Endometrium (tissue), 2 donors: ENCODE data around the gene ATP2B2.

Experiments
- FAIRE-seq: peaks from 2 replicates; lab custom pipeline; 2012; peaks lifted over from hg19 to GRCh38; lab: Jason Lieb, UNC
- donor health status: control.
- donor health status: control.

Gene ATP2B2

GRCh38 chr3:10493202-10493589, 12.2 kb downstream of the ATP2B2 start:
- no peak for FAIRE-seq

DNA sequence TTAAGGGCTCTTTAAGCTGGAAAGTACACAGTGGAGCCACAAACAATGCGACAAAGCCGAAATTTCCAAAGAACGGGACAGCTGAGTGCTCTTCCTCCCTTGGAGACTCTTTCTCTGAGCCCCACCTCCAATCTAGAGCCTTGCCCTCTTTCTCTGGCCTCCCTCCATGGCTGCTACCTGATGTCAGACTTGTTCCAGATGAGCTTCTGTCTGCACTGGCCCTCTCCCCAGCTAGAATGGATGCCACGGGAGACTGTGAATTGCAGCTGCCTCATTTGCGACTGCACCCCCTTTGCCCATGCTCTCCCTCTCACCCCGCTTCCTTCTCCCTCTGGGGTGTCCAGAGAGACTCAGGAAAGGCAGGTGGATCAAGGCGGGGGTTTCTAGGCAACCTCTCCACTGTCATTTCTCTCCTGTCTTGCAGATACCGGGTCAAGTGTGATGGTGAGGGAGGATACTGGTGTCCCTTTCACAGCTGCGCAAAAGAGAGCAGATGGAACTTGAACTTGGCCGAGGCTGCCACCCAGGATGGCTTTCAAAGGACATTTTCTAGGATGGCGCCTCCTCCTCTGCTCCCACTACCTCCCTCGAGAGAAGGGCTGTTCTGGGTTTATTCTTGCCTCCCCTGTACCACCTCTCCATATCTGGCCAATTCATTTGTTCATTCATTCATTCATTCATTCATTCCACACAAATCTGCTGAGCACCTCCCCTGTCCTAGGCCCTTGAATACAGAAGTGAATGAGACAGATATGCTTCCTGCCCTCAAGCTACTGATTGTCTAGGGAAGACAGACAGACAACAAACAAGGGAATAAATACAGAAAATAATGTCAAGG, 12.8 kb downstream of the ATP2B2 start:
- FAIRE-seq: no peak

GRCh38 chr3:10489746-10490483, 15.5 kb downstream of the ATP2B2 start:
- FAIRE-seq: no peak

- FAIRE-seq: no peak
Measured at GRCh38 chr3:10487988-10488633, 17.3 kb downstream of the ATP2B2 start.

- FAIRE-seq: no peak
Measured at GRCh38 chr3:10485806-10486205, 19.6 kb downstream of the ATP2B2 start.

DNA sequence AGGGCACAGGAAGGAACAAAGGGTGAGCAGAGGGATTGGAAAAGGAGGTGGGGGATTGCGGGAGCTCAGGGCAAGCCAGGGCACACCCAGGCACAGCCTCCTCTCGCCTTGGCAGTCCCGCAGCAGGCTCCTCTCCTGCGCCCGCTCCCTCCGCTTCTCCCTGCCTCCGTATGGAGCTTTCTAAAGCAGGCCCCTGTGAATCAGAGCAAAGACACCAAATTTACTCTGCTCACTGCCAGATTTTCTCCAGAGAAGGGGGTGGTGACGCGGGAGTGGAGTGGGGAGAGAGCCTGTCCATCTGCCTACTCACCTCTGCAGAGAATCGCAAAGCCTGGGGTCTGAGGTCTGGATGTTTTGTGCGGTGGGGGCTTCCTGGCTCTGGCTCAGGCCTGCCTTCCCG, 20.0 kb downstream of the ATP2B2 start:
- no peak for FAIRE-seq

DNA sequence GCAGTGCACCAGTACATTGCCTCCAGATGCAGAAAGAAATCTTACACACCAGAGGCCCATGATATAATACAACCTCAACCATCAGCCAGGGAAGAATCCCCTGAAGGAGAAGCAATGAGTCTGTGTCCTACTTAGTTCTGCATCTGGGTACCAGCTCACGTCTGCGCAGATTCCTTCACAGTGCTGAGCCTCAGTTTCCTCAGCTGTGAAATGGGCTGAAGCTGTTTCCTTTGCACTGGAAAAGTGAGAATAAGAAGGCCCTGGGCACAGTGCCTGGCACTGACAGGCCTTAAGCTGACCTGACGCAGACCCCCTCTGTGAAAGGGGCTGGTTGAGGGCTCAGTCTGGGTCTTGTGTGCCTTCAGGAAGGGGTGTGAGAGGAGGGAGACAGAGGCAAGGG, 20.7 kb downstream of the ATP2B2 start:
- FAIRE-seq: no peak

DNA sequence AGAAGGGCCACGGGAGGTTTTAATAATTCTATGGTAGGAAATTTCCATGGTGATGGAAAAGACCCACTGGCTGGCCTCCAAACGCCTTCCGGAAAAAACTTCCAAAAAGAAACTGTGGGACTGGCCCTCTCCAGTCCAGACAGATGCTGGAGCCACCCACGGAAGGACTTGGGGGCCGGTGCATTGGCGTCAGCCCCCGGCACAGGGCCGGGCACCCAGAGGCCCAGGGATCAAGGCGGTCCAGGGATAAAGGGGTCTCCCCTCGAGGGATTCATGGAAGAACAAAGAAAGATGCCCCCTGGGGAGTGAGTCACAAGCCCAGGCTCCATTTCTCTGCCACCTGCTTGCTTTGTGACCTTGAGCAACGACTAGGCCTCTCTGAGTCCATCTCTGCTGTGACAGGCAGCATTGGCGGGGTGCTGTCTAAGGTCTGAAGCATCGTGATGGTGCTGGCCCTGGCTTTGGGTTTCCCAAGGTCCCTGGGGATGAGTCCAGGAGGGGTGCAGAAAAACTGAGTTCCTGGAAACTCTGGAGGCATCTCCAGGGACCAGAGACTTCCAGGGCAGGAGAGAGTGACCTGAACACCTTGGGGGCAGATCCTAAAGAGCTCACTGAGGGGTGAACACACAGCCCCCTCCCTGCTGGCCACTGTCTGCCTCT, 21.6 kb downstream of the ATP2B2 start:
- FAIRE-seq: no peak

DNA sequence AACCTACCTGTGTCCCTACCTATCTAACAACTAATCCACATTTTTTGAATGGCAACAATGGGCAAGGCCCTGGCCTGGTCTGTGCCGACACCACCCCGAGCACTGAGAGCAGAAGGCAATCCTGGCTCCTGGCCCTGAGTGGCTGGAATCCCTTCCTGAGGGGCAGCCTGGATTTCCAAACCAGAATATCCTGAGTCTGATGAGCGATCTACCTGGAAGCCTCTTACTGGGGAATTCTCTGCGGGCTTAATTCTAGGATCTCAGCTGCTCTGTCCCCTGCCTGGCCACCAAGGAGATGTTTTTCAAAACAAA, 22.1 kb downstream of the ATP2B2 start:
- no peak for FAIRE-seq

DNA sequence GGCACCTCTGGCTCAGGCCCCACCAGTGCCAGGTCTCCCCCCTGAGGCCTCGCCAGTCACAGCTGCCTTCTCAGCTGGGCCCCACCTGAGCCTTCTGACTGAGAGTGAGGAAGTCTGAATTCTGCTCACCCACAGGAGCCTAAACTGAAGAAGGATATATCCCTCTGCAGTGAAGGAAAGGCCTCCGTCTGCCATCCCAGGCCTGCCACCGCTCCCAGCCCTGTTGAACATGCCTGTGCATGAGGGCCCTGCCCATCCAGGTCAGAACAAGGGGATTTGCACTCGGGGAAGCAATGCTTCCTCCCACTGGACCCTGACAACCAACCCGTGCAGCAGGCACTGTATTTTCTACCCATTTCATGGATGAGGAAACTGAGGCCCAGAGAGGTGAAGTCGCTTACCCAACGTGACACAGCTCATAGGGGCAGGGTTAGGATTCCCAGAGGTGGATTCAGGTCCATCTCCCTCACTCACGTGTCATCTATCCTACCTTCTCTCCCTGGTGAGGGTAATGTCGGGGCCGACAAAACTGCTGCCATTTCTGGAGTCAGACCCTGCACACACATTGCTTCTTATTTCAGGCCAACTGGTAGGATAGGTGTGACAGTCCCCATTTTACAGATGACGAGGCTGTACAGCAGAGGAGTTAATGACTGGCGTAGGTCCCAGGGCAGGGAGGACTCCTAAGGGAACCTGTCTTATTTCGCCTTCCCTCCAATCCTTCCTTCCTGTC, 22.6 kb downstream of the ATP2B2 start:
- FAIRE-seq: no peak

GRCh38 chr3:10480871-10481378, 24.5 kb downstream of the ATP2B2 start:
- FAIRE-seq: no peak

DNA sequence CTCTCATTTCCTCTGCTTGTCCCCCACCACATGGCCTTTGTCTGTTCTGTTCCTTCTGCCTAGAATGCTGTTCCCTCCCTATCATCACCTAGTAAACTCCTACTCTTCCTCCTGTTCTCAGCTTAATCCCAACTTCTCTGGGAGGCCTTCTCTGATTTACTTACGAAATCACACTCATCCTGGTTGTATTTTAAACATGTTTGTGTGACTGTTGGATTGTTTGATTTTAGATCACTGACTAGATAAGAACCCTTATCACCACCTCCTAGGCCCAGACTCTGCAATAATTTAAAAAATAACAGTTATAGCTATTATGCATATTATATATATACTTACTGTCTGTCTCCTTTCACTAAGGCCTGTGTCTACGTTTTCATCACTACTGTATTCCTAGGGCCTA, 26.1 kb downstream of the ATP2B2 start:
- no peak for FAIRE-seq

DNA sequence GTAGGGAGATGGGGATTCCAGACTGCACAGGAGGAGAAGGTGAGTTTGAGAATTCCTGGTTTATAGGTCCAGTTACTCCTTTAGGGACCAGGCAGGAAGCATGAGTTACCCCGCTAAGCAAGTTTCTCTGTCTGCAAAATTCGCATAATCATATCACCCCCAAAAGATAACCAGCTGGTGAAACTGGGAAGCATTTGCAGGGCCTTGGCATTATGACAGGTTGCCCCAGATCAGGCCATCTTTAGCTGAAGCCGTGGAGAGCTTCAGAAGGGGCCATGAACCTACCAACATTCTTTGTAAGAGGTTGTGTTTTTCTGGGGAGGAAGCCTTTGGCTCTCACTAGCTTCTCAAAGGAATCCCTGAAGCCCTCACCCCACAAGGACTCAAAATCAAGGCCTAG, 29.4 kb downstream of the ATP2B2 start:
- FAIRE-seq: no peak

DNA sequence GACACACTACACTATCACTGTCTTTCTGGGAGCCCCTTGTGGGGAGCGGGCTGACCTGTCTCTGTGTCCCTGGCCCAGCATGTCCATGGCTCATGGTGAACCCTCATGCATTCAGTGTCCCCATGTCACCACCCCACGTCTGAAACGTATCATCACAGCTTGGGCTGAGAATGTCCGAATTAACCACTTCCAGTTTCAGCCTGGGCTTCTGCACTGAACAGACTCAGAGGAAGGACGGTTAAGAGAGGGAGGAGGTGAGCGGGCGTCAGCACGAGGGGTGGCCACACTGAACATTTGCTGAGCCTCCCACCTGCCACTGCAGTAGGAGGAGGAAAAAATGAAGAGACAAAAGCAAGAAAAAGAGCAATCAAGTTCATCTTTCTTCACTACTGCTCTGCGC, 30.5 kb downstream of the ATP2B2 start:
- FAIRE-seq: no peak

- no peak for FAIRE-seq
Measured at GRCh38 chr3:10474275-10474646, 31.1 kb downstream of the ATP2B2 start.

DNA sequence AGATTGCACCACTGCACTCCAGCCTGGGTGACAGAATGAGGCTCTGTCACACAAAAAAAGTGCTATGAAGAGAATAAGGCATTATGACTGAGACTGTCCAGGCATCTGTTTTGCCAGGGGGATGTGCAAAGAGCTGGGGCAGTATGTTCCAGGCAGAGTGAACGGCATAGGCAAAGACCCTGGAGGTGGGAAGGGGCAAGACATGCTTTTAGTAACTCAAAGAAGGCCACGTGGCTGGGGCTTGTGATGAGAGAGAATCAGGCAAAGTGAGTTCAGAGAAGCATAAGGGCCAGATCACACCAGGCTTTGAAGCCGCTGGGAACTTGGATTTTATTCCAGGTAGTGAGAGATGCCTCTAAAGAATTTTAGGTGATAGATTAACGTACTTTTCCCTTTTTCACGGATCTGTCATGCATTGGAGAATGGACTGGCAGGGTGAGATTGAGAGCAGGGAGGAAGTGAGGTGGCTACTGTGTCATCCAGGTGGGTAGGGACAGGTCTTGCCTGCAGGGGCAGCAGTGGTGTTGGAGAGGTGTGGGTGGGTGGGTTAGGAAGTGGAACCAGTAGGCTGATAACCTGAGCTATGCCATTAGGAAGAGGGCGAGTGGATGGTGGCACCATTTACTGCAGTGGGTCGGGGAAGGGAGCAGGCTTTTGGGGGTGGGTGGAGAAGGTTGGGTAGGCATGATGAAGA, 31.7 kb downstream of the ATP2B2 start:
- no peak for FAIRE-seq

DNA sequence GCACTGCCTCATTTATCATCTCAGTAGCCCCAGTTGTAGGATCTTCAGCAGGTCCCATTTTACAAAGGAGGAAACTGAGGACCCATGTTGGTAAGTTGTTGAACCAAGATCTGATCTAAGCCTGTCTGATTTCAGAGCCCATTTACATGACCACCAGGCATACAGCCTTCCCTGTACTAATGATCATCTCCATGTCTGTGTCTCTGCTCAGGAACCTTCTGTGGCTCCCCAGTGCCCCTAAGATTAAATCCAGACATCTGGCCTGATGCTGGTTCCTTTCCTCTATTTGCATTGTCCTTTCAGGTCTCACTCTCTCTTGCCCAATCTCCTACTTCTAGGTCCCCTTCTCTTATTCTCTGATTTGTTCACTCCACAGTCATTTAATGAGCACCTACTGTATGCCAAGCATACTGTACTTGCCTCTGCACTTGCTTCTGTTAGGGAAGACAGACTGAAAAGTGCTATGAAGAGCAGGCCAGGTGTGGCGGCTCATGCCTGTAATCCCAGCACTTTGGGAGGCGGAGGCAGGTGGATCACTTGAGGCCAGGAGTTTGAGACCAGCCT, 32.4 kb downstream of the ATP2B2 start:
- no peak for FAIRE-seq

DNA sequence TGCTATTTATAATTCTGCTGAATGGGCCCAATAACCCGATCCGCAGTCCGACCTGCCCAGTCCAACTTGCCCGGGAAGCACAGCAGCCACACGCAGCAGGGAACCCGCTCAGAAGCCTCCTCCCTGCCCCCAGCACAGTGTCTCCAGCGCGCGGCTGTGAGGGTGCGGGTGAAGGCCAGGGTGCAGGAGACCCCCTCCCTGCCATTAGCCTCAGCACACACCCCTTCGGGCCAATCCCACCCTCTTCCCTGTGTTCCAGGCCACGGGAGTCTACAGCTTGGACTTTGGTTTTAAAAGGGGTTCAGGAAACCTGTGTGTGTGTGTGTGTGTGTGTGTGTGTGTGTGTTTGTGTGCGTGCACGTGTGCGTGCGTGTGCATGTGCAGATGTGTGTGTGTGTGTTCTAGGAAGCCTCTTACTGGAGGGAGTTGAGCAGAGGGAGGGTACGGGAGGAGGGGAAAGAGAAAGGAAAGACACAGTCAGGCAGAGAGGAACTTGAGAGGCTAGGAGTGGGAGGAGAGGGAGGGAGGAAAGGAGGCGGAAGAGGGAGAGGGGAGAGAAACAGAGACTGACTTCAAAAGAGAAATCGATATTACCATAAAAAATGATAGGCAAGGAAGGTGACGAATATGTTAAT, 34.2 kb downstream of the ATP2B2 start:
- FAIRE-seq: no peak

GRCh38 chr3:10470120-10471053, 35.0 kb downstream of the ATP2B2 start:
- FAIRE-seq: no peak
